Measurements from ENCODE around the gene PIWIL4. TPM values are rescaled to one million over a fixed set of nuclear protein-coding genes. Genes with fewer than 3 reads are reported as not detected.
"Not testable (repeated sequence)": the region's sequence is repeated elsewhere in the genome, so short reads cannot be mapped to it uniquely, and the experiment has no call there.

PIWIL4 gene
- total RNA-seq, 1 experiment from 2014 or later = not detected

DNA sequence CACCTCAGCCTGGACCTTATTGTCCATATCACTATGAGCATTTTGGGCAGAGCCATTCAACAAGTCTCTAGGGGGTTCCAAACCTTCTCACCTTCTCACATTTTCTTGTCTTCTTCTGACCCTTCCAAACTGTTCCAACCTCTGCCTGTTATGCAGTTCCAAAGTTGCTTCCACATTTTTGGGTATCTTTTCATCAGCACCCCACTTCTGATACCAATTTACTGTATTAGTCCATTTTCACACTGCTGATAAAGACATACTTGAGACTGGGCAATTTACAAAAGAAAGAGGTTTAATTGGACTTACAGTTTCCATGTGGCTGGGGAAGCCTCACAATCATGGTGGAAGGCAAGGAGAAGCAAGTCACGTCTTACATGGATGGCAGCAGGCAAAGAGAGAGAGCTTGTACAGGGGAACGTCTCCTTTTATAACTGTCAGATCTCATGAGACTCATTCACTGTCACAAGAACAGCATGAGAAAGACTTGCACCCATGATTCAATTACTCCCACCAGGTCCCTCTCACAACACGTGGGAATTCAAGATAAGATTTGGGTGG lies 59.9 kb downstream of the PIWIL4 start:
- not testable (repeated sequence) for H3K27ac ChIP-seq (ENCODE audit: insufficient read length, low read depth, low read length)
- Mint-ChIP-seq H3K4me1 (peaks cover 2 to 14% of the 10 kb centered on the region in 2 experiments; a peak in 3 of 4 replicates), H3K9me3 (peaks cover 20 to 41% of the 10 kb centered on the region in 2 experiments)

More for the DNA sequence above, 59.9 kb downstream of the PIWIL4 start:
- not testable (repeated sequence) for H3K23me2 ChIP-seq (ENCODE audit: insufficient read length, low read depth, low read length, poor library complexity, severe bottlenecking); H3K9ac ChIP-seq (ENCODE audit: extremely low read depth, insufficient read length, low read length); H4K8ac ChIP-seq (replicated peaks; ENCODE audit: insufficient read length, low read depth, low read length); H2BK12ac ChIP-seq (ENCODE audit: insufficient read length, low read depth, low read length); DNase-seq; H3K27me3 Mint-ChIP-seq (ENCODE audit: low read depth); H3K4me2 ChIP-seq (ENCODE audit: insufficient read depth, insufficient read length, low read length); H3T11ph ChIP-seq (ENCODE audit: low read length); H3K79me2 ChIP-seq (ENCODE audit: insufficient read depth, low read length); H4K20me1 ChIP-seq (ENCODE audit: control insufficient read depth, insufficient read depth, insufficient read length); H3K27me3 ChIP-seq (ENCODE audit: insufficient read depth, low read length); H3K18ac ChIP-seq (ENCODE audit: insufficient read length, low read depth, low read length); H4K5ac ChIP-seq (ENCODE audit: insufficient read length, low read depth, low read length); H2BK20ac ChIP-seq (ENCODE audit: low read depth, low read length, poor library complexity, severe bottlenecking); H2BK120ac ChIP-seq (ENCODE audit: low read depth, low read length, poor library complexity, severe bottlenecking); H2BK5ac ChIP-seq (ENCODE audit: insufficient read length, low read length); H3K27ac Mint-ChIP-seq; H3K4ac ChIP-seq (ENCODE audit: low read depth, low read length); H3K4me1 ChIP-seq (ENCODE audit: insufficient read depth, low read length); H3K79me1 ChIP-seq (ENCODE audit: insufficient read depth, low read depth, low read length, poor library complexity, severe bottlenecking); H3K9me3 ChIP-seq (ENCODE audit: control insufficient read depth, low read depth, low read length); H3K14ac ChIP-seq (ENCODE audit: insufficient read depth, low read length); H3K56ac ChIP-seq (ENCODE audit: insufficient read length, low read depth, low read length); H2BK15ac ChIP-seq (ENCODE audit: low read depth, low read length); H4K91ac ChIP-seq (ENCODE audit: insufficient read length, low read depth, low read length); H3K4me3 Mint-ChIP-seq; H3K23ac ChIP-seq (ENCODE audit: insufficient read length, low read depth, low read length); H2AFZ ChIP-seq (ENCODE audit: low read length); H2AK5ac ChIP-seq (ENCODE audit: insufficient read length, low read length)
- H3K36me3 Mint-ChIP-seq (ENCODE audit: insufficient read depth in 1 of 3, low read depth in 3 of 3) = peaks cover 13 to 30% (median 29%) of the 10 kb centered on the region in 3 experiments
- no CpG with 5 or more reads among the region's 3 CpGs for WGBS (ENCODE audit: extremely low coverage, insufficient read length, low lambda C conversion rate)
